Activated naive CD4-positive, alpha-beta T cell treated with anti-CD3 and anti-CD28 coated beads for 36 hours (primary cell): ENCODE results near the gene RPLP1. TPM values are rescaled to one million over a fixed set of nuclear protein-coding genes. Genes with fewer than 3 reads are reported as not detected.
A peak's percentile ranks its signal among the peaks of the same experiment; 100 is the strongest.

Experiments used
- CTCF ChIA-PET: fragments of 350-600 bp; sonication (Branson Sonifier 250); formaldehyde crosslinking; loops from one replicate; lab custom pipeline; 2021; ENCODE audit warnings: antibody characterized with exemption; lab: Charles Lee
- DNase-seq: peaks from one replicate; pipeline ENCODE4 v3.0.0-alpha.2; 2020
- H3K27ac Mint-ChIP-seq: one replicate; pipeline ENCODE4 v1.8.0; 2021; ENCODE audit warnings: mild to moderate bottlenecking, mixed read lengths
- H3K27me3 Mint-ChIP-seq: one replicate; pipeline ENCODE4 v1.8.0; 2021; ENCODE audit warnings: low read depth, mixed read lengths
- H3K36me3 Mint-ChIP-seq: one replicate; pipeline ENCODE4 v1.8.0; 2021; ENCODE audit warnings: low read depth, mixed read lengths
- H3K4me1 Mint-ChIP-seq: one replicate; pipeline ENCODE4 v1.8.0; 2021; ENCODE audit warnings: low read depth, mixed read lengths
- H3K4me3 Mint-ChIP-seq: one replicate; pipeline ENCODE4 v1.8.0; 2021; ENCODE audit warnings: mild to moderate bottlenecking, moderate library complexity, mixed read lengths
- H3K9me3 Mint-ChIP-seq: one replicate; pipeline ENCODE4 v1.8.0; 2021; ENCODE audit warnings: mixed read lengths
- intact Hi-C: fragments of 100-400 bp; cut with micrococcal nuclease; formaldehyde crosslinking; loops from one replicate; pipeline ENCODE4 v1.15.1; 2023
- total RNA-seq, 2 experiments: library from RNA; stranded (reverse); gene quantifications; one replicate each; pipeline ENCODE4 v1.2.3, GENCODE V29; 2021

The RPLP1 gene
- total RNA-seq, 2 experiments from 2014 or later = 2,674 to 2,950 TPM

DNA sequence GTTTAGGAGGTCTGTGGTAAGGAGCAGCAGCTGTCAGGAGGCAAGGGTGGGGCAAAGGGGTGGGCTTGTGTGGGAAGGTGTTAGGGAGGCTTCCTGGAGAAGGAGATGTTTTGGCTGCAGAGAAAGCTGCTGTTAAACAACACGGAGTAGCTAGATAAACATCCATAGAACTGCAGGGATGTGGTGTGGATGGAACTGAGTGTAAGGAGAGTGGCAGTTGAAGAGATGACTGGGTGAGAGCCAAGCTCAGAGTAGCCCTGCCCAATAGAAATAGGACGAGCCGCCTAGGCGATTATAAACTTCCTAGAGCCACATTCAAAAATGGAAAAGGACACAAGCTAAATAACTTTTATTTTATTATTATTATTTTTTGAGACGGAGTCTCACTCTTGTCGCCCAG lies 19.9 kb downstream of the RPLP1 start:
- intact Hi-C loops = loop anchor here (10.0 kb wide), 3 partner anchors 792 to 1252 kb away; no protein-coding TSS in a partner anchor
- no peaks in the 10 kb centered on the region for H3K27me3 Mint-ChIP-seq
- no peak for DNase-seq
- CTCF ChIA-PET = interaction anchor here (0.8 kb wide), 1 partner anchor 10 kb away, joined by 3 read pairs; no protein-coding TSS in a partner anchor
- no peak overlapping the region for H3K4me3 Mint-ChIP-seq
- no peaks in the 10 kb centered on the region for H3K36me3 Mint-ChIP-seq
- no peaks in the 10 kb centered on the region for H3K9me3 Mint-ChIP-seq
- no peak overlapping the region for H3K27ac Mint-ChIP-seq
- peaks cover 22% of the 10 kb centered on the region for H3K4me1 Mint-ChIP-seq

DNA sequence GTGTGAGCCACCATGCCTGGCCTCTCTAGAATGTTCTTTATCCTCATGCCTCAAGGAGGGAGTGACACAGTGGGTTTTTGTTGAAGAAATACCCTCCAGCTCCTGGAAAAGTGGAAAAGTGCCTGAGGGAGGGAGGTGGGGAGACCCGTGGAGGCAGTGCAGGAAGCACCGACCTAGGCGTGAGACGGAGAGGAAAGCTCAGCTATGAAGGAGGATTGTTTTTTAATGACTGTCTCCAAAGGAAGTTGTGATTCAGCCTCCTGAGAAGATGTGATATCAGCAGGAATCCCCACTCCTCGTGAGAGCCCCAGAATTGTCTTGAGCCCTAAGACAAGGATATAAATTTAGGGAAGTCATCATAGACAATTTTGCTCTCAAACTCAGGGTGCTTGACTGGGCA lies 21.7 kb downstream of the RPLP1 start:
- H3K27ac Mint-ChIP-seq = no peak overlapping the region
- DNase-seq = no peak
- CTCF ChIA-PET = interaction anchor here (0.6 to 2.2 kb wide), 4 partner anchors 11 to 1013 kb away, joined by 3 to 12 read pairs (median 4); no protein-coding TSS in a partner anchor
- no peaks in the 10 kb centered on the region for H3K36me3 Mint-ChIP-seq
- no peaks in the 10 kb centered on the region for H3K27me3 Mint-ChIP-seq
- intact Hi-C loops = loop anchor here (2.0 to 10.0 kb wide), 5 partner anchors 101 to 1251 kb away; no protein-coding TSS in a partner anchor
- H3K4me1 Mint-ChIP-seq = peaks cover 6% of the 10 kb centered on the region
- no peaks in the 10 kb centered on the region for H3K9me3 Mint-ChIP-seq
- H3K4me3 Mint-ChIP-seq = no peak overlapping the region

DNA sequence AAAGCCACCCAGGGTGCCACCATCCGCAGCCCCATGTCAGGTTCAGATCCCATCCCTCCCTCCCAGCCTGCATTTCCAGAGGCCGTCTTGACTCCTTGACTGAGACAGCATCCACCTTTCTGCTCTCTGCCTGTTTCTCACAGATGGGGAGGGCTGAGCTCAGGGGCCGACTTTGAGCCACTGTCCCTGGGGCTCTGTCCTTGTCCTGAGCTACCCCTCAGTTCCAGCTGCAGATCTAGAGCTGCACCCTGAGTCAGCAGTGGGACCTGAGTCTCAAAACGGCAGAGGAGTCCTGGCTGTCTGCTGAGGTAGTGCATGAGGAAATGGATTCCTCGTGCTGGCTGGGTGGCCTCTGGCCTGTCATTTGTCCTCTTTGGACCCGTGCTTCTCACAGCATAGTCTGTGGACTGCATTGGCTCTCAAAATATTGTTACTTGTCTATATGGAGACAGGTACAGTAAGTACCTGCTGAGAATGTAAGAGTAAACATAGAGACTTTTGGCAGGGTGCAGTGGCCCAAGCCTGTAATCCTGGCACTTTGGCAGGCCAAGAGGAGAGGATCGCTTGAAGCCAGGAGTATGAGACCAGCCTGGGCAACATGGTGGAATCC lies 22.3 kb downstream of the RPLP1 start:
- H3K27ac Mint-ChIP-seq = no peak overlapping the region
- intact Hi-C loops = loop anchor here (2.0 to 10.0 kb wide), 5 partner anchors 100 to 1250 kb away; no protein-coding TSS in a partner anchor
- H3K4me1 Mint-ChIP-seq = no peaks in the 10 kb centered on the region
- peaks cover 1% of the 10 kb centered on the region for H3K36me3 Mint-ChIP-seq
- H3K9me3 Mint-ChIP-seq = peaks cover 3% of the 10 kb centered on the region
- no peak overlapping the region for H3K4me3 Mint-ChIP-seq
- CTCF ChIA-PET = interaction anchor here (0.6 to 2.2 kb wide), 10 partner anchors 9 to 1248 kb away, joined by 3 to 12 read pairs (median 4); no protein-coding TSS in a partner anchor
- no peak for DNase-seq
- no peaks in the 10 kb centered on the region for H3K27me3 Mint-ChIP-seq

DNA sequence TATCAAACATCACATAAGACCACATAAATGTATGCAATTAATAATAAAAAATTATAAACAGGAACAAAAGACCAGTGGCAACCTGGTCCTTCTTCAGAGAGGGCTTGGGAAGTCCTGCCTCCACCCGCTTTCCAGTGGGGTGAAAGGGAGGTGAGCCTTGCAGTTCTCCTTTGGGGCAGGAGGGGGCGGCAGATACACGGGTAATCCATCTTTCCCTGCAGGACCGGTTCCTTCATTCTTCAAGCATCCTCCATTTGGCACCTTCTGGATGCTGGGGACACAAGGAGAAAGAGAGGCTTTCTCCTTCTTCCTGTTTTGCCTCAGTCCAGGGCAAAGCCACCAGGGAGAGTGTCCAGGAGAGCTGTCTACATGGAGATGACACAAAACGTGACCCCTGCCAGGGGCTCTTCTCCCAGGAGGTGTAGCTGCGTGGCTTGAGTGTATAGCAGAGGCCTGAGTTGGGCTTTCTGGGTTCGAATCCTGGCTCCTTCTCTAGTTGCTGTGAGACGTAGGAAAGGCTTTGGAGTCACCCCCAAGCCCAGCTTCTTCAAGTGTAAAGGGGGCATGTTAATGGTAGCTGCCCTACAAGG lies 23.2 kb downstream of the RPLP1 start:
- peaks cover 1% of the 10 kb centered on the region for H3K36me3 Mint-ChIP-seq
- no peaks in the 10 kb centered on the region for H3K4me1 Mint-ChIP-seq
- H3K27ac Mint-ChIP-seq = no peak overlapping the region
- DNase-seq = peak; percentile 82
- peaks cover 3% of the 10 kb centered on the region for H3K9me3 Mint-ChIP-seq
- no peak overlapping the region for H3K4me3 Mint-ChIP-seq
- intact Hi-C loops = loop anchor here (2.0 to 10.0 kb wide), 5 partner anchors 99 to 1249 kb away; no protein-coding TSS in a partner anchor
- CTCF ChIA-PET = interaction anchor here (0.5 to 2.2 kb wide), 24 partner anchors 10 to 1336 kb away, joined by 3 to 12 read pairs (median 4); no protein-coding TSS in a partner anchor
- H3K27me3 Mint-ChIP-seq = no peaks in the 10 kb centered on the region

DNA sequence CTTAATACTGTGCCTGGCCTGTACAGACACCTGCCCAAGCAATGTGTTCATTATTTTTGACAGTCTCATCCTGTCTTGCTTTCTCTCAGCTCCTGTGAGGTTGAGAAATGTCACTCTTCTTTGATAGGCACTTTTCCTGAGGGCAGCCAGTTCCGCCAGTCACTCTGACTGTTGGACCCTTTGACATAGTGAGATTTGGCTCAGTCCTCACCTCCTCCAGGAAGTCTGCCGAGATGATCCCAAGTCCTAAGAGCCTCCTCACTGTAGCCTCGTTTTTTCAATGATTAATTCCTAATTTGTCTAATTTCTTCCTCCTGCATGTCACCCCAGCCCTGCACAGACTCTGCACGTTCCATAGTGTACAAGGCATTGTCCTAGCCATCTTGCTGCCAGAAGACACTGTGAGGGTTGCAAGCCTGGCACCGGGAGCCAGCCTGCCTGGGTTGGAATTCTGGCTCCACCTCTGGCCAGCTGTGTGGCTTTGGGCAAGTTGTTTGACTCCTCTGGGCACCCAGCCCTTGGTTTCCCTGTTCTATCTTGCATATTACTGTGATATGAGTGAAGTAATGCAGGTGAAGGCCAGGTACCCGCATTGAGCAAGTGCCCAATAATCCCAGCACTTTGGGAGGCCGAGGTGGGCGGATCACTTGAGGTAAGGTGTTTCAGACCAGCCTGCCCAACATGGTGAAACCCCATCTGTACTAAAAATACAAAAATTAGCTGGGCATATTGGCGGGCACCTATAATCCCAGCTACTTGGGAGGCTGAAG lies 24.3 kb downstream of the RPLP1 start:
- Mint-ChIP-seq H3K4me3 (no peak overlapping the region), H3K36me3 (peaks cover 1% of the 10 kb centered on the region)
- intact Hi-C loops = loop anchor here (10.0 kb wide), 3 partner anchors 788 to 1248 kb away; no protein-coding TSS in a partner anchor

DNA sequence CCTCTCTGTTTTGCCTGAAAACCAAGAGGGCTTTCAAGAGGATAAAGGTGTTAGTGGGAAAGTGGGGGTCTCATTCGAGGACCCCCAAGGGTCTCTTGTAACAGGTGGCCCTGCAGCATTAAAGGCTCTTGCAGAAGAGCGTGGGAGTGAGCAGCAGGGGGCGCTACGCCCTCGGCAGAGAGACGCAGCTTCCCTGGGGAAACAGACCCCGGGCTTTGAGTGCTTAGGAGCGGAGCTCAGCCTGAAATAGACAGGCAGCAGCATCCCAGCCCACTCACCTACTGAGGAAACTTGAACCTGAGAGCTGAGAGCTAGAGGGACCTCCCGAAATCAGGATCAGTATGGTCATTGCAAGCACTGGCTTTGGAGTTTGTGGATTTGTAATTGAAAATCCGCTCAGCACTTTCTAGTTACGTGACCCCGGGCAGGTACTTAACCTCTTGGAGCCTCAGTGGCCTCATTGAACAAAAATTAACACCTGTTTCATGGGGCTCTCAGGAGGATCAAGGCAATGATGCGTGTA lies 25.7 kb downstream of the RPLP1 start:
- peak; percentile 62 for DNase-seq
- intact Hi-C loops = loop anchor here (10.0 kb wide), 3 partner anchors 786 to 1246 kb away; no protein-coding TSS in a partner anchor
- H3K27me3 Mint-ChIP-seq = no peaks in the 10 kb centered on the region
- CTCF ChIA-PET = interaction anchor here (0.5 to 2.1 kb wide), 18 partner anchors 8 to 1034 kb away, joined by 3 to 9 read pairs (median 3); no protein-coding TSS in a partner anchor
- H3K4me1 Mint-ChIP-seq = no peaks in the 10 kb centered on the region
- no peak overlapping the region for H3K4me3 Mint-ChIP-seq
- peaks cover 3% of the 10 kb centered on the region for H3K9me3 Mint-ChIP-seq
- no peak overlapping the region for H3K27ac Mint-ChIP-seq
- peaks cover 1% of the 10 kb centered on the region for H3K36me3 Mint-ChIP-seq

More for the DNA sequence above, 24.3 kb downstream of the RPLP1 start:
- no peaks in the 10 kb centered on the region for H3K27me3 Mint-ChIP-seq
- H3K4me1 Mint-ChIP-seq = no peaks in the 10 kb centered on the region
- CTCF ChIA-PET = interaction anchor here (0.6 to 2.2 kb wide), 19 partner anchors 10 to 1335 kb away, joined by 3 to 12 read pairs (median 4); no protein-coding TSS in a partner anchor
- H3K27ac Mint-ChIP-seq = no peak overlapping the region
- DNase-seq = no peak
- H3K9me3 Mint-ChIP-seq = peaks cover 3% of the 10 kb centered on the region

DNA sequence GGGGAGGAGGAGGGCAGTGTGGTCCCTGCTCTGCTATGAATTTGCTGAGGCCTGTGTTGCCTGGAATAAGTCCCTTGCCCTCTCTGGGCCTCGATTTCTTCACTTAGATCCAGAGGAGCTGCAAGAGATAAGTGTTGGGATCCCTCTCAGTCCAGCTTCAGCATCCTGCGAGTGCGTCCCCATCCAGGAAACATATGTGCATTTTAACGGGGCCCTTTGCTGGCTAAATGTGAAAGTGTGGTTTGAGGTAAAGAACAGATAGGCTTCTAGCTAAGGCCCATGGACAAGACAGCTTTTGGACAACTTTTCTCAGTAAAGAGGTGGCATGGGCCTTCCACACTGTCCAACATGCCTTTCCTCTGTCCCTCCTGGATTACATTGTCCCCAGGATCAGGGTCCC lies 26.5 kb downstream of the RPLP1 start:
- Mint-ChIP-seq H3K4me1 (no peaks in the 10 kb centered on the region), H3K9me3 (peaks cover 3% of the 10 kb centered on the region), H3K4me3 (no peak overlapping the region), H3K27ac (no peak overlapping the region), H3K27me3 (no peaks in the 10 kb centered on the region), H3K36me3 (peaks cover 1% of the 10 kb centered on the region)
- CTCF ChIA-PET = interaction anchor here (0.8 to 2.1 kb wide), 8 partner anchors 10 to 990 kb away, joined by 3 to 9 read pairs (median 4); no protein-coding TSS in a partner anchor
- no peak for DNase-seq
- intact Hi-C loops = loop anchor here (10.0 kb wide), 3 partner anchors 786 to 1246 kb away; no protein-coding TSS in a partner anchor

DNA sequence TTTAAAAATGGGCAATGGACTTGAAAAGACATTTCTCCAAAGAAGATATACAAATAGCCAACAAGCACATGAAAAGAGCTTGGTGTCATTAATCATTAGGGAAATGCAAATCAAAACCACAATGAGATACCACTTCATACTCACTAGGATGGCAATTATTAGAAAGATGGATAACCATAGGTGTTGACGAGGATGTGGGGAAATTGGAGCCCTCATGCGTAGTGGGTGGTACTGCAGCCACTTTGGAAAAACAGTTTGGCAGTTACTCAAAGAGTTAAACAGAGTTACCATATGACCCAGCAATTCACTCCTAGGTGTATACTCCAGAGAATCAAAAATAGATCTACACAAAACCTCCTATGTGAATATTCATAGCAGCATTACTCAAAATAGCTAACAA lies 27.4 kb downstream of the RPLP1 start:
- intact Hi-C loops = loop anchor here (10.0 kb wide), 3 partner anchors 785 to 1245 kb away; no protein-coding TSS in a partner anchor
- Mint-ChIP-seq H3K27ac (no peak overlapping the region), H3K9me3 (peaks cover 3% of the 10 kb centered on the region), H3K4me1 (no peaks in the 10 kb centered on the region), H3K4me3 (no peak overlapping the region), H3K27me3 (no peaks in the 10 kb centered on the region), H3K36me3 (peaks cover 1% of the 10 kb centered on the region)
- CTCF ChIA-PET = interaction anchor here (1.3 to 2.1 kb wide), 2 partner anchors 11 to 23 kb away, joined by 4 to 9 read pairs; no protein-coding TSS in a partner anchor
- no peak for DNase-seq

DNA sequence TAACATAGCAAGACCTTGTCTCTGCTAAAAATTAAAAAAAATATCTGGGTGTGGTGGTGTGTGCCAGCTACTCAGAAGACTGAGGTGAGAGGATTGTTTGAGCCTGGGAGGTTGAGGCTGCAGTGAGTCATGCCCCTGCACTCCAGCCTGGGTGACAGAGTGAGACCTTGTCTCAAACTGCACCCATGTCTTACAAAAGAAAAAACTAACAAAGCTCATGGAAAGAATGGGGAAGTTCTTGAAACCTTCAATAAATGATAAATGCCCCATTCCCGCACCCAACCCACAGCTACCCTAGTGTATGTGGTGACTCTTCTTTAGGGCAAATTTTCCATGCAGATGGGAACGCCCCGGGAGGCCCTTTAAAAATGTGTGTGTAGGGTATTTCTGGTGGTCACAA lies 28.3 kb downstream of the RPLP1 start:
- DNase-seq = no peak
- Mint-ChIP-seq H3K4me3 (no peak overlapping the region), H3K4me1 (no peaks in the 10 kb centered on the region), H3K27ac (no peak overlapping the region), H3K9me3 (peaks cover 3% of the 10 kb centered on the region), H3K36me3 (peaks cover 1% of the 10 kb centered on the region), H3K27me3 (no peaks in the 10 kb centered on the region)
- intact Hi-C loops = no loop called here
- CTCF ChIA-PET = interaction anchor here (0.7 to 0.8 kb wide), 2 partner anchors 12 to 669 kb away, joined by 3 read pairs; no protein-coding TSS in a partner anchor

DNA sequence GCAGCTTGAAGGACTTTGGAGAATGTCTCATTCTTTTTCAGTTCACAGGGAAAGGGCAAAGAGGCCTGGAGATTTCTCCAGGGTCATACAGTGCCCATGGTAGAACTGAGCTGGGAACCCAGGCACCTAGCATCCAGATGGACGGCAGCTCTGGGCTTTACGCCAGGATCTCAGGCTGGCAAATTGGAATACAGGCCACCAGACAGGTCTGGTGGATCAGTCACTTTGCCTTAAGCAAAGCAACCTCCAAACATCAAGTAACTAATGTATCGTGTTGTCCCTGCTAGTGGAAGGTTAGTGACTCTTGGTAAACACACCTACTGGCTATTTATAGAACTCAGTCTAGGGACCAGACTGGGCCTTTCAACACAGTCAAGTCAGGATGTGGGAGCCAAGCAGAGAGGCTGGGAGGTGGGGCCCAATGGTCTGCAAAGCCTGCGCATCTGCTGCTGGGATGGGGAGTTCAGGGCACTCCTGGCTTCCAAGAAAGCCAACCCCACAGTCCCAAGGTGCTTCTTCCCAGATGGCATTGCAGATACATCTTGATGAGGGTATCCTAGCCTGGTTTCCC lies 30.2 kb downstream of the RPLP1 start:
- no peak overlapping the region for H3K4me3 Mint-ChIP-seq
- DNase-seq = no peak
- H3K27me3 Mint-ChIP-seq = no peaks in the 10 kb centered on the region
- CTCF ChIA-PET = no interaction called here
- intact Hi-C loops = no loop called here
- no peak overlapping the region for H3K27ac Mint-ChIP-seq
- H3K9me3 Mint-ChIP-seq = peaks cover 3% of the 10 kb centered on the region
- peaks cover 1% of the 10 kb centered on the region for H3K36me3 Mint-ChIP-seq
- no peaks in the 10 kb centered on the region for H3K4me1 Mint-ChIP-seq

DNA sequence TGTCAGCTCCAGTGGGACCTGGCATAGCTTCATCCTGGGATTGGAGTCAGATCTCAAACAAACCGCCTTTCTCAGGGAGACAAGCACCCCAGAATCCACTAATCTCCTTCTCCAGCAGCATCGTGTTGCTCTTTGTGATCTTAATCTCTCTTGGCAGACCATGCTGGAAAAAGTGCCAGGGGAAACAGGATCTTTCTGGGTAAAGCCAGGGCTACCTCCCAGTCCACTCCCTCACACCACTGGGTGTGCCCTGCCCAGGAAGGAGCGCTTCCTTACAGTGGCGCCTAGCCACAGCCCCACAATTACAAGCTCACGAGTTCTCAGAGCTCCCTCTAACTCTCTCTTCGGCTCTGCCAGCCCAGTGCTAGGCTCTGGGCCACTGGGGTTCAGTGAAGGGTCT lies 32.2 kb downstream of the RPLP1 start:
- H3K27ac Mint-ChIP-seq = no peak overlapping the region
- no peaks in the 10 kb centered on the region for H3K27me3 Mint-ChIP-seq
- CTCF ChIA-PET = no interaction called here
- no peaks in the 10 kb centered on the region for H3K4me1 Mint-ChIP-seq
- DNase-seq = no peak
- no peaks in the 10 kb centered on the region for H3K9me3 Mint-ChIP-seq
- intact Hi-C loops = no loop called here
- no peak overlapping the region for H3K4me3 Mint-ChIP-seq
- H3K36me3 Mint-ChIP-seq = no peaks in the 10 kb centered on the region
